ENCODE results near the gene PPP1R37. TPM values are rescaled to one million over a fixed set of nuclear protein-coding genes. Genes with fewer than 3 reads are reported as not detected.

Gene PPP1R37
- polyA plus RNA-seq, 1 donor from 2014 or later, result 53.7 TPM

- no peaks in the 10 kb centered on the region for H3K9me3 ChIP-seq (ENCODE audit: low read length)
- peak; percentile 54 for TF ChIP-seq EP300 (conservative IDR thresholded peaks at IDR 0.05; ENCODE audit: poor library complexity, severe bottlenecking)
- peak; percentile 90 for TF ChIP-seq CTCF (IDR thresholded peaks at IDR 0.05; ENCODE audit: poor library complexity, severe bottlenecking)
- TF ChIP-seq REST (IDR thresholded peaks at IDR 0.05; ENCODE audit: borderline replicate concordance), result no peak
- peak; percentile 99 for TF ChIP-seq MXI1 (conservative IDR thresholded peaks at IDR 0.05; ENCODE audit: poor library complexity, severe bottlenecking)
- no peak for TF ChIP-seq TAF1 (IDR thresholded peaks at IDR 0.05; ENCODE audit: low read depth)
- TF ChIP-seq EZH2 (IDR thresholded peaks at IDR 0.05; ENCODE audit: borderline replicate concordance, insufficient read depth, low read length, poor library complexity, severe bottlenecking), result no peak
- peak; percentile 81 for TF ChIP-seq POLR2AphosphoS5 (IDR thresholded peaks at IDR 0.05)
- peak; percentile 21 for TF ChIP-seq RAD21 (conservative IDR thresholded peaks at IDR 0.05)
- TF ChIP-seq SMC3 (conservative IDR thresholded peaks at IDR 0.05; ENCODE audit: poor library complexity), result peak; percentile 15
- H2AFZ ChIP-seq (ENCODE audit: low read depth, low read length), result peak within 1 kb of the TSS; percentile 65
- H3K27ac ChIP-seq (ENCODE audit: low read length), result peak within 1 kb of the TSS; percentile 71
- no peaks in the 10 kb centered on the region for H4K20me1 ChIP-seq (ENCODE audit: insufficient read depth)
- H3K4me2 ChIP-seq (ENCODE audit: low read length), result peak within 1 kb of the TSS; percentile 84
- H3K79me2 ChIP-seq (replicated peaks; ENCODE audit: insufficient read depth, low read length), result no peaks in the 10 kb centered on the region
- H3K36me3 ChIP-seq (ENCODE audit: insufficient read depth, low read length), result no peaks in the 10 kb centered on the region
- H3F3A ChIP-seq (ENCODE audit: insufficient read depth, low read length, poor library complexity, severe bottlenecking), result no peaks in the 10 kb centered on the region
- peak within 1 kb of the TSS; percentile 71 for H3K9ac ChIP-seq (ENCODE audit: low read length)
- no peaks in the 10 kb centered on the region for H3K27me3 ChIP-seq (ENCODE audit: insufficient read depth, low read depth, low read length)
- H3K4me3 ChIP-seq (ENCODE audit: low read length), result peak within 1 kb of the TSS; percentile 81
- H3K9me2 ChIP-seq (ENCODE audit: insufficient read depth, low read length), result no peaks in the 10 kb centered on the region
These were observed 85.5 kb downstream of the PPP1R37 start, which contains the start of gene BLOC1S3 for GRCh38 chr19:45178262-45179071. BLOC1S3 (plus strand) TSS chr19:45178784; CDS start chr19:45179297, 513 bp downstream.

GRCh38 chr19:45179072-45179891 is 86.3 kb downstream of the PPP1R37 start:
- H3K4me2 ChIP-seq (ENCODE audit: low read length), result peak overlapping the region; percentile 55
- no peaks in the 10 kb centered on the region for H3K79me2 ChIP-seq (replicated peaks; ENCODE audit: insufficient read depth, low read length)
- TF ChIP-seq MXI1 (conservative IDR thresholded peaks at IDR 0.05; ENCODE audit: poor library complexity, severe bottlenecking), result no peak
- TF ChIP-seq EP300 (conservative IDR thresholded peaks at IDR 0.05; ENCODE audit: poor library complexity, severe bottlenecking), result no peak
- no peak for TF ChIP-seq REST (IDR thresholded peaks at IDR 0.05; ENCODE audit: borderline replicate concordance)
- no peak for TF ChIP-seq CTCF (IDR thresholded peaks at IDR 0.05; ENCODE audit: poor library complexity, severe bottlenecking)
- no peak for TF ChIP-seq RAD21 (conservative IDR thresholded peaks at IDR 0.05)
- no peak for TF ChIP-seq EZH2 (IDR thresholded peaks at IDR 0.05; ENCODE audit: borderline replicate concordance, insufficient read depth, low read length, poor library complexity, severe bottlenecking)
- TF ChIP-seq TAF1 (IDR thresholded peaks at IDR 0.05; ENCODE audit: low read depth), result no peak
- no peak for TF ChIP-seq SMC3 (conservative IDR thresholded peaks at IDR 0.05; ENCODE audit: poor library complexity)
- no peak for TF ChIP-seq POLR2AphosphoS5 (IDR thresholded peaks at IDR 0.05)
- no peaks in the 10 kb centered on the region for H4K20me1 ChIP-seq (ENCODE audit: insufficient read depth)
- H3K36me3 ChIP-seq (ENCODE audit: insufficient read depth, low read length), result no peaks in the 10 kb centered on the region
- H3K9me2 ChIP-seq (ENCODE audit: insufficient read depth, low read length), result no peaks in the 10 kb centered on the region
- H2AFZ ChIP-seq (ENCODE audit: low read depth, low read length), result peak overlapping the region; percentile 65
- H3K4me3 ChIP-seq (ENCODE audit: low read length), result peak overlapping the region; percentile 81
- H3K27me3 ChIP-seq (ENCODE audit: insufficient read depth, low read depth, low read length), result no peaks in the 10 kb centered on the region
- no peaks in the 10 kb centered on the region for H3F3A ChIP-seq (ENCODE audit: insufficient read depth, low read length, poor library complexity, severe bottlenecking)
- H3K27ac ChIP-seq (ENCODE audit: low read length), result peak overlapping the region; percentile 71
- no peaks in the 10 kb centered on the region for H3K9me3 ChIP-seq (ENCODE audit: low read length)
- peak overlapping the region; percentile 71 for H3K9ac ChIP-seq (ENCODE audit: low read length)
